ENCODE data around the gene NCOA7.

Gene NCOA7

DNA sequence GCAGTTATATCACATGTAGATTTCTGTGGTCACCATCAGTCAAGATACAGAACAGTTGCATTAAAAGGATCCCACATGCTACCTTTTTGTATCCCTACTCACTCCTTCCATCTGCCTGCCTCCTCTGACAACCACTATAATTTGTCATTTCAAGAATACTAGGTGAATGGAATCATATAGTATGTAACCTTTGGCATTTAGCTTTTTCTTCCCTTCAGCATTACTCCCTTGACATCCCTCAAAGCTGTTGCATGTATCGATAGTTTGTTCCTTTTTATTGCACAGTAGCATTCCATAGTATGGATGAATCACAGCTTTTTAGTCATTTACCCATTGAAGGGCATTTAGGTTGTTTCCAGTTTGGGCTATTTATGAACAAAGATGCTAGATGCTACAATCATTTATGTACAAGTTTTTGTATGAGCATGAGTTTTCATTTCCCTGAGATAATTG lies 26.1 kb downstream of the NCOA7 start:
- DNase-seq = no peak

DNA sequence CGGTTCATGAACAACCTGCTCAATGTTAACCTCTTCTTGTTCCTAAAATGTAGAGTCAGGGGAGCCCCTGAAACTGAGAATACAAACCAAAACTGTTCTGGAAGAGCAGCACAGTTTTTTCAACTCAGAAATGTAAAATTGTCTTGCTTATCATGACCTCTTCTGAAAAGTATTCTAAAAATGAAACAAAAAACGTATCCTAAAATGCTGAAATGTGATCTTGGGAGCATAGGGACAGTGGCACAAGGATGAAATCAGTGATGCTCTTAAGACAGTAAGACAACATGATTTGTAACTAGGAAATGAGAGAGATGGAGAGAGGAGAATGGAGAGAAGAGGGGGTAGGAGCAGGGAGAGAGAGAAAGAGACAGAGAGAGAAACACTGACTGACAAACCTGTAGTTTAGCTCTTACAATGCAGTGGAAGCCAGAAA lies 27.5 kb downstream of the NCOA7 start:
- no peak for DNase-seq

DNA sequence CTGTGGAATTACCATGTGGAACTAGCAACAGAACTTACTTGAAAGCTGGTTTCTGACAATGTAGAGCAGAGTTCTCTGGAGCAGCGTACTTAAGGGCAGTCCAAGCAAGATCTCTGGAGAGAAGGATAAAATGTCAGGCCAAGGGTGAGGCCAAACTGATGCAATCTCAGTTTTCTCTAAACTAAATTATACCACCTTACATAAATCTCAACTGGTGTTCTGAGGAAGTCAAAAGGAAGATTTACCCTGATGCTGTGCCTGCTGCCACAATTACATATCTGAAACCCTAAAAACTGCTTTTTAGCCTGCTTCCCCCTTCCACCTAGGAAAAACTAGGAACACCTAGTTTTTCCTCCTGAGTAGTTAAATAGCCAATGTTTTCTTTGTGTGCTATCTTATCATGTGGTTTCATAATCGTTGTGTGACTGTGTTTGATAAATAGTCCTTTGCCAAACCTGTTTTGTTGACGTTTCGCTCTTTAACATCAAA lies 28.1 kb downstream of the NCOA7 start:
- DNase-seq = no peak

DNA sequence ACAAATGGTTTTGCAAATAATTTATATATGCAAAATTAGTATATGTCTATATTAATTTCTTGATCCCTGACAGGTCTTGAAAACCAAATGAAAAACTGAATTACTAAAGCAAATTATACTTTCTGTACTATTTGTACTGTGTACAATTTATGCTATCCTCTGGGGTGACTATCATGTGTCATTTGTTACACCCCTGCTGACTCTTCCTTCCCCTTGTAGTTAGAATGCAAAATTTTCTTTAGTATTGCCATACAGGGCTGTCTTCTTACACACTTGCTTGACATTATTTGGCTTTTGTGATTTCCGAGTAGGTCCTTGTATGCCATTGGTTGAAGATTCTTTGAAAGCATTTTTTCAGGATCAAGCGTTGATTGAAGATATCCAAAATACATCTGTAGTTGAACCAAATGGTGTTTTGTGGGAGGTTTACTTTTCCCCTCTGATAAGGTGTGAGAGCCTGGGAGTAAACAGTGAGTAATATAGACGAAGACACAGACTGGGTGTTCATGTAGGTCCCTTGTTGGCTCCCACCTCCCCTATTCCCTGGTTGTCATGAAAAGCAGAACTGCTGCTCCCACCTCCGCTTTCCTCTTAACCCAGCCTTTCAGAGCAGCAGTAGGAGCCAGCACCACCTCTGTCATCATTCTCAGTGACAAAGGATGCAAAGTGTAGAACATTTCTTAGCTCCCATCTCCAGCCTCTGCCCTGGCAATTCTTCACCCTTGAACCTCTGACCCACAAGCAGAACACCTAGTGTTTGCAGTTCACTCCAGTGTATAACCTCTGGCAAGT lies 29.0 kb downstream of the NCOA7 start:
- no peak for DNase-seq

DNA sequence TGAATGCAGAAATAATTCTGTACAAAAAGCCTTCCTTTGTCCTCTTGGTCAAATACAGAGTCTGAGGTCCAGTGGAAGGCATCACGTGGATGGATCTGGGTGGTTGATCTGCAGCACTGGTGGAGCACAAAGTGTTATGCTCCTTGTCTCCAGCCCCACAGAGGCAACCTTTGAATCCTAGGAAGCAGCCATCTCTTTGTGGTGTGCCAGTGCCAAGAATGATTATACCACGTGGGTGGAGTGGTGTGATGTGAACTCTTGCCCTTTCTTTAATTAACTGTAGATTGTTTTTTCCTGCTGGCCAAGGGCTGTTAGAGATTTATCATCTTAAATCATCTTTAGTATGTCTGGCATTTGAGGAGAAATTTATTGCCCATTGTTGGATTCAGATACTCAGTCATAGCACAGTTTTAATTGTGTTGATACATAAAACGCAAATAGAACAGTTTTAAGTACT lies 31.1 kb downstream of the NCOA7 start:
- DNase-seq = no peak

DNA sequence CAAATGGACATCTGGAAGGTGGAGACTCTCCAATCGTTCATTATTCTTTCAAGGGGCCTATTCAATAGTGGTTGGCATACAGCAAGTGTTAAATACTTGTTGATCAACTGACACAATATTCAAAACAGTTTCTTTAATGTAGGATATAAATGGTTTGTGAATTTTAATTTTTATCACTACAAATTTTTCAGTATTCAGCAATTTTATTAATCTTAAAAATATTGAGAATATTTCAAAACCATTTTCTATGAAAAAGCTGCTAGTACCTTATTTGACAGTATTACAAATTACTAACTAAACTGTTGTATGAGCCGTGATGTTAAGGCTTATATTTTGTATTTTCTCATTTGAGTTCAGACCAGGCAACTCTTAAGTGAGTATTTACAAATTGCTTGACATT lies 32.4 kb downstream of the NCOA7 start:
- no peak for DNase-seq

DNA sequence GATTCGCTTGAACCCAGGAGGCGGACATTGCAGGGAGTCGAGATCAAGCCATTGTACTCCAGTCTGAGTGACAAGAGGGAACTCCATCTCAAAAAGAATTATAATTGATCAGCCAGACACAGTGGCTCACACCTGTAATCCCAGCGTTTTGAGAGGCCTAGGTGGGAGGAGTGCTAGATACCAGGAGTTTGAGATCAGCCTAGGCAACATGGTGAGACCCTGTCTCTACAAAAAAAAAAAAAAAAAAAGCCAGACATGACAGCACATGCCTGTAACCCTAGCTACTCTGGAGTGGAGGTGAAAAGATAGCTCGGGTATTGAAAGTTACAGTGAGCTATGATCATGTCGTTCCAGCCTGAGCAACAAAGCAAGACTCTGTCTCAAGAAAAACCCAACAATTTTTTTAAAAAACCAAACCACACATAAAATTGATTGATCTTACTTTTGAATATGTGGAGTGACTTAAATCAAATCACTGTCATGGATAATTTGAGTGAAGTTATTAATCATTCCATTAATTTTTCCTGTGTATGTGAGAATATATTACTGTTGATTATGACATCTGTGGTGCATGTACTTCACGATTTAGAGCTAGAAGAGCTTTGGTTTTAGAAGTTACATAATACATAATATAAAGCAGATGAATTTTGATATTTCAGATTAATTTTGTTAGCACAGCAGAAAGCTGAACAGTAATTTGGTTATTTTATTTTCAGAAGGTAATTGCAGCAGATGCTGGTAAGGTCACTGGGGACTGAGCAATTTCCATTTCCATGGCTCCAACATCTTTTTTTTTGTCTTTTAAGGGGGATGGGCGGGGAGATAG lies 34.4 kb downstream of the NCOA7 start:
- DNase-seq = no peak

DNA sequence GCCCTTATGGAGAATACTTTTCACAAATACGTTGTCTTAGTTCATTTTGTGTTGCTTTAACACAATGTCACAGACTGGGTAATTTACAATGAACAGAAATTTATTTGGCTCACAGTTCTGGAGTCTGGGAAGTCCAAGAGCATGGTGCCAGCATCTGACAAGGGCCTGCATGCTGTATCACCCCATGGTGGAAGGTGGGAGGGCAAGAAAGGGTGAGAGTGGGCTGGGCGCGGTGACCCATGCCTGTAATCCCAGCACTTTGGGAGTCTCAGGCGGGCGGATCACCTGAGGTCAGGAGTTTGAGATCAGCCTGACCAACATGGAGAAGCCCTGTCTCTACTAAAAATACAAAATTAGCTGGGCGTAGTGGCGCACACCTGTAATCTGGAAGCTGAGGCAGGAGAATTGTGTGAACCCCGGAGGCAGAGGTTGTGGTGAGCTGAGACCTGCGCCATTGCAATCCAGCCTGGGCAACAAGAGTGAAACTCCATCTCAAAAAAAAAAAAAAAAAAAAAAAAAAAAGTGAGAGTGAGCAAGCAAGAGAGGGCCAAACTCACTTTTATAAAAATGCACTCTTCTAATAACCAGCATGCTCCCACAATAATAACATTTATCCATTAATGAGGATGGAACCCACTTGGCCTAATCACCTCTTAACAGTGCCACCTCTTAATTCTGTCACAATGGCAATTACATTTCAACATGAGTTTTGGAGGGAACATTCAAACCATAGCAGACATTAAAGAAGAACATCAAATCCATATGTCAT lies 36.1 kb downstream of the NCOA7 start:
- no peak for DNase-seq

DNA sequence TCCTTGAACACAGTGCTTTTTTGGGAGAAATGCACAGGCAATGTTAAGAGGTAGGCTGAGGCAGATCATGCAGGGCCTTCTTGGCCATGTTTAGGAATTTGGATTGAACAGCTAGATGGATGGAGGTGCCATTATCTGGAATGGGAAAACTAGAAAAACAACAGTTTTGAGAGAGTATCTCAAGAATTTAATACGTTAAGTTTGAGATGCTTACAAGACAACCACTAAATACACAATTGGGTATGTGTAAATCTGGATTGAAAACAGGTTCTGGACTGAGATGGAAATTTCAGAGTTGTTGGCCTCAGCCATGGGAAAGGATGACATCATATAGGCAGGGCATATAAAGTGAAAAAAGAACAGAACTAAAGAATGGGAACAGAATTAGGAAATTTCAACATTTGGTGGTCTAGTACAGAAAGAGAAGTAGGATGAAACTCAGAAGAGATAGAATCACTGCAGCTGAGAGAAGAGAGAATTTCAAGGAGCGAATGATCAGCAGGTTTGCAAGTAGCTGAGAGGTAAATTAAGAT lies 37.1 kb downstream of the NCOA7 start:
- DNase-seq = no peak

DNA sequence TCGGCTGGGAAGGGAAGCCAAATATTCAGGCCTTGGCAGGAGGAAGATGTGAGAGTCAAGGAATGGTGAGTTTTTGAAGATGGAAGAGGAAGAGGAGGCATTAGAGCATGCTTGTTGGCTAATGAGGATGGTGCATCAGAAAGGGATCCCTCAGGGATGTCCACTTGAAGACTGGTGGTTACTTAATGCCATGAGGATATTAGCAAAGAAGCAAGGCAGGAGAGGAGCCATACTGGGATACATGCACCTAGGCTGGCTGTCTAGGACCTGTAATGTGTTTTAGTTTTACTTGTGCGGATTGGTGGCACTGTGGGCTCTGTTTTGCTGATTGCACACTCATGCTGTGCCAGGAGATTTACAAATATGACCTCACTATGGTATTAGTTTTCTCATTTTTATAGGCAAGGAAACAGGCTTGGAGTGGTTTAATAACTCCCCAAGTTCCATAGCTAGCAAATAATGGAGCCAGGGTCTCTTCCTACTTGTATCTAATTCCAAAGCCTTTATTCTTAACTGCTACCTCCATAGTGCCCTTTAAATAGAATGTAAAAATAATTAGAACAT lies 37.8 kb downstream of the NCOA7 start:
- DNase-seq = no peak

DNA sequence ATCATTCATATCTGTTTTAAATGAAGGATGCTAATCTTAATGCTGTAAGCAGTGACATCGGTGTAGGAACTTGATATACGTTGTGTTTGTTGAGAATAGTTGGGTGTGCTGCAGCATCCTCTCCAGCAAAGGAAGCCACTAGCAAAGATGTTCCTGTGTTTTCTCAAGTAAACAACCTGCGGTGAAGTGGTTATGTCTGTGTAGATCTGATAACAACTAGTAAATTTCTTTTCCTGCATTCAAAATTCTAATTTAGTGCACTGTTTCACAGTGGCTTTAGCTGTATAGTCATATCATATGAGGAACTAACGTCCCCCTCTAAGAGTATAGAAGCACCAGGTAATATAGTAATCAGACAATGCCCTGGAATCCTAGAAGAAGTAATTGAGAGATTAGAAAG lies 38.7 kb downstream of the NCOA7 start:
- peak; percentile 64 for DNase-seq

DNA sequence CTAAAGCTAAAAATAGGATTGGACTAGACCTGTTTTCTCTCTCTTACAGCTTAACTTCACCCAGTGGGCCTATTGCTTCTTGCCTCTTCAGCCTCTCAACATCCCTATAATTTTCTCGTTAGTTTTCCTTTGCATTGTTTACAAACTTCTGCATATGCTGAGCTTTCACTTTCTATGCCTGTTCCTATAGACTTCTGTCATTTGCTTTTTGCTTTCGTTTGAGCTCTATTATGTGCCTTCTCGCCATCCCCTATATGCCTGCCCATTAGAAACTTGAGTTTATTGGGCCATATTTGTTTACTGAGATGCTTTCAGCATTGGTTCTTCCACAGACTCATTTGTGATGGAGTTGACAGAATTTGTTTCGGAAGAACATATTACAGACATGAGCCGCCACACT lies 40.9 kb downstream of the NCOA7 start:
- peak; percentile 32 for DNase-seq

DNA sequence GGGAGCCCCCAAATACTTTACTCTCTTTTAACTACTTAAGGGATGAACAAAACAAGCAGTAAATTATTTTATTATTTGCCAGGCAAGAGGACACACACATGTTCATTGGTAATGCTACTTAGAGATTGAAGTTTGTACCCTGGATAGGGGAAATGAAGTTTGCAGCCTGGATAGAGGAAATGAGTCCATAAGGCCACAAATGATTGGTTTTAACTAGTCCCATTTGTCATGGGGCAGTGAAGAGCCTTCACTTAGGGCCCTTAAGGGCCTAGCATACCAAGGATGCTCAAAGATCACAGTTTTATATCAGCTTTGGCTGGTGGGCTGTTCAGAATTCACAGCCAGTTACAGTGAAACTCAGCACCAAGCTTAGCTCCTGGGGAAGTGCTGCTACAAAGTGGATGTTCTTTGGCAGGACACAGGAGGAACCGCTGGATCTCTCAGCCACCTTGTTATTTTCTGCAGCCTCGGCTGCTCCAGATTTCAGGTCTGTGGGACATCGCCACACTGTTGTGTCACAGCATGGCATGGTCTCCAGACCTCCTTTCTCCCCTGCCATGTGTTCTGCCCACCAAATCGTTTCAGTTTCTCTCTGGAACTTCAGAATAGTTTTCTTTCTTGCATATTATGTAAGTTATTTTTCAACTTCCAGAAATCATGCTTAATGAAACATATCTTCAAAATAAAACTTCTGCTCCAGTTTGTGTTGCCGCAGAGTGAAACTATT lies 41.8 kb downstream of the NCOA7 start:
- DNase-seq = no peak

DNA sequence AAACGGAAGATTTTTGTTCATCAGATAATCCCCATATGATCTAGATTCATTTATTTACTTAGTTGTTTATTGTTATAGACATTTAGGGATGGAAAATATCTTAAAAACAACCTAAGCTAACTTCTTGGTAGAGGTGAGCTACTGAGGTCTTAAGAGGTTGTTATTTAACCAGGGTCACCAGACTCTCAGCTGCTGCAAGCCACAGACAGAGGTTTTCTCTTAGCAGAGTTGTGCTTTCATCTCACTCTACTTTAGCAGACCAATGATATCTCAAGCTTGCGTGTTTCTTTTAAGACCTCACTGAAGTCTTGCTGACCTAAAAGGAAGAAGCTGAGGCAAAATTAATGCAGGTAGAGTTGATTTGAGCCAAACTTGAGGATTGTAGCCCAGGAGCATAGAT lies 43.6 kb downstream of the NCOA7 start:
- DNase-seq = peak; percentile 45

DNA sequence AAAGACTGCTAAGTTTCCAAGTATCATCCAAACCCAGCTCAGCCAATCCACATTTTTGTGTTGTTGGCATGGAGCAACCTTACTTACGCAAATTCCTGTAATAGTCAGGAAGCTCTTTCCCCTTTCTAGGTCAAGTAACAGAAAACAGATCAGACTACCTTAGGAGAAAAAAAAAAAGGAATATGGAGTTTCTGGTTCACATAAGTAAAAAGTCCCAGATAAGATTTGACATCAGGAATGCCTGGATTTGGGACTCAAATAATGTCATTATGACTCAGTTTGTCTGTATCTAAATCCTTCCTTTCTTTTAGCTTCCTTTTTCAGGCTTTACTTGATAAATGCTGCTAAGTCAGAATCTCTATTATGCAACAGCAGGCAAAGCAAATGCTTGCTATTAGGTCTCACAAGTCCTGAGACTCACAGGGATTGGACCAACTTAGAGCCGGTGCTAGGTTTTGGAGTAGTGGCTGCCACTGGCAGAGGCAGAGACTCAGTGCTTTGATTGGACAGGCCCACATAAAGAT lies 44.5 kb downstream of the NCOA7 start:
- no peak for DNase-seq

DNA sequence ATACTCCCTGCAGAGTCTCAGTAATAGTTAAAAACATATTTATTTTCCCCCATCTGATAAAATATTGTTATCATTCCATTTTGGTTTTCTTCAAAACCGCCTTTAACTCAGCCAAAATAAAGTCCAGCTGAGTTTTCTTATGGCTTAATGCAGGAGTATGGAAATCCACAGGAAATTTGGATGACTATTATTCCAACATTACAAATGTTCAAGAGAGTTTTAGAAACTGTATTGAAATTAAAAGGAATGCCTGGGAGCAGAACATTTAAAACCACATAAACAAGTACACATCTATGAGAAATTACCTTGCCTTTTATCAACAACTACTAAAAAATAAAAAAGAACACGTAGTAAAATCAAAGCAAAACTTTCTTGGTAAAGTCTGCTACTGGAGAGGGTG lies 45.7 kb downstream of the NCOA7 start:
- DNase-seq = no peak

DNA sequence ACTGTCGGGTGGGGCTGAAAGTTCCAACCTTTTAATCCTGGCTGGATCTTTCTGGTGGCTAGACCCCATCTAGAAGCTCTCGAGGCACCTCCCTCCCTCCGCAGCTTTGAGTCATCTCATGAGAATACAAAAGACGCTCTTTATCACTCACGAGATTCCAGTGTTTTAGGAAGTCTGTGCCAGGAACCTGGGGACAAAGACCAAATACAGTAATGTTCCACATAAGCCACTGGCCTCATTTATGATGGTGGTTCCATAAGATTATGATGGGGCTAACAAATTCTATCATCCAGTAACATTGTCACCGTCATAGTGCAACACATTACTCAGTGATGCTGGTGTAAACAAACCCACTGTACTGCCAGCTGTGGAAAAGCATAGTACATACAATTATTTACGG lies 48.7 kb downstream of the NCOA7 start:
- DNase-seq = no peak

DNA sequence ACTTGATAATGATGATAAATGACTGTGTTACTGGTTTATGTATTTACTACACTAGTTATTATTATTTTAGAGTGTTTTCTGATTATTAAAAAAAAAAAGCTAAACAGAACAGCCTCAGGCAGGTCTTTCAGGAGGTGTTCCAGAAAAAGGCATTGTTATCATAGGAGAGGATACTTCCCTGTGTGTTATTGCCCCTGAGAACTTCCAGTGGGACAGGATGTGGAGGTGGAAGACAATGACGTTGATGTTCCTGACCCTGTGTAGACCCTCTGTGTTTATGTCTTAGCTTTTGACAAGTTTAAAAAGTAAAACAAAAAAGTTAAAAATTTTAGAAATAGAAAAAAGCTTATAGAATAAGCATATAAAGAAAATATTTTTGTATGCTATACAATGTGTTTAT lies 49.1 kb downstream of the NCOA7 start:
- no peak for DNase-seq

DNA sequence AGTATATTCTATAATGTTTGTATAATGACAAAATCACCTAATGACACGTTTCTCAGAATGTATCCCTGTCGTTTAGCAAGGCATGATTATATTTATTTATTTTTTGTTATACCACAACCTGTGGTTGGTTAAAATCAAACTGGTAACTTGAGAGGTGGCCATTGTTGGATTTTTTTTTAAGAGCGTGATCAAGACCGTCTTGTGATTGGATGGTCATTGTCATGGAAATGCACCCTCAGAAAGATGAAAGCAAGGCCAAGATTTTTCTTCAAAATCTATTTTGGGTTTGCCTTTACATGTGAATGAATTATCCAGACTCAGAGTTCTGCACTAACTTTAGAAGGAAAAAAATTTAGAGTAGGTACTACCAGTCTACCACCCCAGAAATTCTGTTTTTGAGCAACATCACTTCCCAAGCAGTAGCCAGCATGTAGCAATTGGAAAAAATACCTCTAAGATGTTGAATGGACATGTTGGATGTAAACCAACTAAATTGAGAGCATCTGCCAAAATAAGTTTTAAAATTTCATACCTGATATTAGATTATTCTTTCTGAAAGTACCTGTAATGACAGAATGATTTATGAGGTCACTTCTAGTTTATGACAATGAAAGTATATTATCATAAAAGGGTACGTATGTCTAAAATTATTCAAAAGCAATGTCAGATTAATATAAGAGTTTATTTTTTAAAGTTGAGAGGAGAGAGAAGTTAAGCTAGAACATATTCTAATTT lies 50.8 kb downstream of the NCOA7 start:
- no peak for DNase-seq

DNA sequence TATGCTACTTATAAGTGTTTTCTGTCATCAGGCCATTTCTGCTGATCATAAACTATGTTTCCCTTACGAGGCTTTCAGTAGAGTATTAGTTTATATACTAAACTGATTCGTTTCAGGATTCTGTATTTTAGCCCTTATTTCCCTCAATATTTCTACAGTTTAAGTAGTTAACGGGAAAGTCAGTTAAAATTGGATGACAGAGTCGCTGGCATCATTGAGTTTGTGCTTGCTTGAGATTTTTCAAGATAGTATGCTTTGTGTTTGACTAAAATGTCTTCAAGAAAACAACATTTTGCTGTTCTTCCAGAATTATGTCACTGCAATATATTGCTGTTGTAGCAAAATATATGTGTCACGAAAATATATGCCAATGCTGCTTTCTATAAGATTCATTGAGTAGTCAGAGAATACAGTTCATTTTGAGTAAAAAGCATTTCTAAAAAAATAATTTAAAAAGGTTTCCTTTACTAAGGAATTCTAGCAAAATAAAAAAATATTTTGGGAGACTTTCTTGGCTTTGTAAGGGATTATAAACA lies 51.4 kb downstream of the NCOA7 start:
- no peak for DNase-seq

DNA sequence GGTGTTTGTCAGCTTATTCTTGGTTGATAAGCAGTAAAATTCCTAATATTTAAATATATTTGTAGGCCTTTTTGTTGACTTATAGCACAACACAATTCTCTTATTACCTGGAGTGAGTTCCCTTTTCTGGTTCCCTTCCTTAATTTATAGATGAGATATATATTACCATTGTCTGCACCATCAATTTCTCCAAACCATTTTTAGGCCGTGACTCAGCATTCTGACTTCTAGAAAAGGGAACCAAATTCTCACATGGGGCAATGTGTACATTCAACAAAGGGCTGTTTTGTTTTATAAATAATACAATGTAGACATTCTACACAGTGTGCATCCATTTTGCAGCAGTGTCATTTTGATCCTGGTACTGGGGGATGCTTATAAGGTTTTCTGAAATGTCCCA lies 52.8 kb downstream of the NCOA7 start:
- DNase-seq = no peak
